NCI-H1105 (cell line): ENCODE results near the gene TBCK.
"Not testable (repeated sequence)": the region's sequence is repeated elsewhere in the genome, so short reads cannot be mapped to it uniquely, and the experiment has no call there.

Source experiments
- DNase-seq: peaks from one replicate; lab custom pipeline; 2025; lab: John Stamatoyannopoulos, UW

Gene TBCK

GRCh38 chr4:106321168-106321567 is 5.2 kb upstream of the TBCK start:
- DNase-seq, result not testable (repeated sequence)

- no peak for DNase-seq
These were observed 4.2 kb upstream of the TBCK start for GRCh38 chr4:106320235-106320634.

- DNase-seq, result no peak
These were observed 2.5 kb upstream of the TBCK start for GRCh38 chr4:106318511-106318910.

- DNase-seq, result no peak
These were observed 1.8 kb upstream of the TBCK start for GRCh38 chr4:106317815-106318214.

GRCh38 chr4:106316773-106317409 is 882 bp upstream of the TBCK start:
- no peak for DNase-seq

GRCh38 chr4:106315476-106315967 is 487 bp downstream of the TBCK start:
- no peak for DNase-seq

- DNase-seq, result no peak
These were observed 1.0 kb downstream of the TBCK start for GRCh38 chr4:106314960-106315359.

- no peak for DNase-seq
These were observed 2.9 kb downstream of the TBCK start for GRCh38 chr4:106312997-106313522.

GRCh38 chr4:106312377-106312776 is 3.6 kb downstream of the TBCK start:
- no peak for DNase-seq

GRCh38 chr4:106306561-106306960 is 9.4 kb downstream of the TBCK start:
- no peak for DNase-seq

- DNase-seq, result no peak
These were observed 10.5 kb downstream of the TBCK start for GRCh38 chr4:106305435-106306055.

GRCh38 chr4:106304632-106305031 is 11.4 kb downstream of the TBCK start:
- no peak for DNase-seq

- no peak for DNase-seq
These were observed 12.3 kb downstream of the TBCK start for GRCh38 chr4:106303548-106304281.

GRCh38 chr4:106302062-106302438 is 14.0 kb downstream of the TBCK start:
- no peak for DNase-seq

GRCh38 chr4:106301393-106302061 is 14.5 kb downstream of the TBCK start:
- no peak for DNase-seq

- no peak for DNase-seq
These were observed 16.0 kb downstream of the TBCK start for GRCh38 chr4:106299977-106300376.

GRCh38 chr4:106297245-106298035 is 18.6 kb downstream of the TBCK start:
- DNase-seq, result no peak

GRCh38 chr4:106294062-106294461 is 21.9 kb downstream of the TBCK start:
- DNase-seq, result no peak

GRCh38 chr4:106291678-106292077 is 24.3 kb downstream of the TBCK start:
- no peak for DNase-seq

GRCh38 chr4:106289737-106290136 is 26.3 kb downstream of the TBCK start:
- DNase-seq, result no peak

GRCh38 chr4:106287353-106287969 is 28.5 kb downstream of the TBCK start:
- DNase-seq, result no peak
